ENCODE measurements around the gene LYPD6B. TPM values are rescaled to one million over a fixed set of nuclear protein-coding genes. Genes with fewer than 3 reads are reported as not detected.

LYPD6B gene
- total RNA-seq, 1 experiment from 2014 or later: 2.0 TPM

DNA sequence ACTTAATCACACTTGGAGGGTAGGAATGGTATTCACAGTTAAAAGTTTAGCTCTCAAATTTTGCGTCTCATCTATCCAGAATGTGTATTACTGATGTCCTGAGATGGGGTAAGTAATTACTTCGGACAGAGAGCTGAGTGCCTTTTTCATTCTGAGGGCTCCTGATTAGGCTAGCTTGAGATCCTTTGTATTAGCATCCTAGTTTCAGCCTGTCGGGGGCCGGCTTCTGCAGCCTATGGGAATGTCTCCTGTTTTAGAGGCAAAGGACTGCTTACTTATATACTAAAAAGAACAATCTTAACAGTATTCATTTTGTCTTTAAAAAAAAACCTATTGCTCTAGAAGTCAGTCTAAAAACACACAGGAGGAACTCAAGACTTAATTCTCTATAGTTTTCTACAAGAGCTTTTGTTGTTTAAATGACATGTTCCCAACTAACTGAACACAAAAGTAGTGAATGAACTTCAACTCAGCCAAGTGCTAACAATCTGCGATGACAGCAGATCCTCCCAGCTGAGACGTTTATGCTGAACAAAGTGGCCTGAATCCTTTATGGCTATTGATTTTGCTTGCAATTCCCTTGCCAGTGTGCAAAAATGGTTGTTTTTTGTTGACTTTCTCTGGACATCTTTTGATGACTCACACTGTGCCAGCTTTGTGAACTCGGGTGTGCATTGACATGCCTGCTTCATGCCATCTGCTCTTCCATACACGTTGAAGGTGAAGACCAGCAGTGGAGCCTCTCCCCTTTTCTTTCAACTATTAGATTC, 118.7 kb downstream of the LYPD6B start:
- Histone ChIP-seq H3K79me1 (ENCODE audit: insufficient read depth, low read depth, low read length, poor library complexity, severe bottlenecking) (no peaks in the 10 kb centered on the region), H3K9ac (ENCODE audit: extremely low read depth, insufficient read length, low read length) (no peak overlapping the region), H4K20me1 (ENCODE audit: control insufficient read depth, insufficient read depth, insufficient read length) (no peaks in the 10 kb centered on the region), H3K18ac (ENCODE audit: insufficient read length, low read depth, low read length) (no peak overlapping the region), H3T11ph (ENCODE audit: low read length) (no peak overlapping the region), H2BK20ac (ENCODE audit: low read depth, low read length, poor library complexity, severe bottlenecking) (no peak overlapping the region), H3K27me3 (ENCODE audit: insufficient read depth, low read length) (no peaks in the 10 kb centered on the region), H3K9me3 (ENCODE audit: control insufficient read depth, low read depth, low read length) (no peaks in the 10 kb centered on the region), H2AK5ac (ENCODE audit: insufficient read length, low read length) (no peak overlapping the region), H4K91ac (ENCODE audit: insufficient read length, low read depth, low read length) (no peak overlapping the region), H3K27ac (ENCODE audit: insufficient read length, low read depth, low read length) (no peak overlapping the region), H3K4me2 (ENCODE audit: insufficient read depth, insufficient read length, low read length) (no peak overlapping the region), H4K8ac (replicated peaks; ENCODE audit: insufficient read length, low read depth, low read length) (no peak overlapping the region), H3K56ac (ENCODE audit: insufficient read length, low read depth, low read length) (no peak overlapping the region), H2BK12ac (ENCODE audit: insufficient read length, low read depth, low read length) (no peak overlapping the region), H3K14ac (ENCODE audit: insufficient read depth, low read length) (no peak overlapping the region), H3K23ac (ENCODE audit: insufficient read length, low read depth, low read length) (no peak overlapping the region), H3K4me1 (ENCODE audit: insufficient read depth, low read length) (no peaks in the 10 kb centered on the region), H2AFZ (ENCODE audit: low read length) (no peak overlapping the region), H3K79me2 (ENCODE audit: insufficient read depth, low read length) (no peaks in the 10 kb centered on the region), H2BK15ac (ENCODE audit: low read depth, low read length) (no peak overlapping the region), H3K4ac (ENCODE audit: low read depth, low read length) (no peak overlapping the region), H4K5ac (ENCODE audit: insufficient read length, low read depth, low read length) (no peak overlapping the region), H2BK120ac (ENCODE audit: low read depth, low read length, poor library complexity, severe bottlenecking) (no peak overlapping the region), H3K23me2 (ENCODE audit: insufficient read length, low read depth, low read length, poor library complexity, severe bottlenecking) (no peaks in the 10 kb centered on the region), H2BK5ac (ENCODE audit: insufficient read length, low read length) (no peak overlapping the region)
- no peaks in the 10 kb centered on the region for H3K36me3 Mint-ChIP-seq (ENCODE audit: insufficient read depth in 1 of 3, low read depth in 3 of 3)
- H3K27ac Mint-ChIP-seq: no peak overlapping the region
- TF ChIP-seq, protein P1, sequence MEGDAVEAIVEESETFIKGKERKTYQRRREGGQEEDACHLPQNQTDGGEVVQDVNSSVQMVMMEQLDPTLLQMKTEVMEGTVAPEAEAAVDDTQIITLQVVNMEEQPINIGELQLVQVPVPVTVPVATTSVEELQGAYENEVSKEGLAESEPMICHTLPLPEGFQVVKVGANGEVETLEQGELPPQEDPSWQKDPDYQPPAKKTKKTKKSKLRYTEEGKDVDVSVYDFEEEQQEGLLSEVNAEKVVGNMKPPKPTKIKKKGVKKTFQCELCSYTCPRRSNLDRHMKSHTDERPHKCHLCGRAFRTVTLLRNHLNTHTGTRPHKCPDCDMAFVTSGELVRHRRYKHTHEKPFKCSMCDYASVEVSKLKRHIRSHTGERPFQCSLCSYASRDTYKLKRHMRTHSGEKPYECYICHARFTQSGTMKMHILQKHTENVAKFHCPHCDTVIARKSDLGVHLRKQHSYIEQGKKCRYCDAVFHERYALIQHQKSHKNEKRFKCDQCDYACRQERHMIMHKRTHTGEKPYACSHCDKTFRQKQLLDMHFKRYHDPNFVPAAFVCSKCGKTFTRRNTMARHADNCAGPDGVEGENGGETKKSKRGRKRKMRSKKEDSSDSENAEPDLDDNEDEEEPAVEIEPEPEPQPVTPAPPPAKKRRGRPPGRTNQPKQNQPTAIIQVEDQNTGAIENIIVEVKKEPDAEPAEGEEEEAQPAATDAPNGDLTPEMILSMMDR (conservative IDR thresholded peaks at IDR 0.05): no peak
- WGBS (ENCODE audit: extremely low coverage, insufficient read length, low lambda C conversion rate): no CpG with 5 or more reads among the region's 8 CpGs
- H3K4me1 Mint-ChIP-seq: peaks cover 14 to 25% of the 10 kb centered on the region in 2 experiments
- H3K9me3 Mint-ChIP-seq: no peaks in the 10 kb centered on the region; a peak in 1 of 5 replicates
- no peak overlapping the region for H3K4me3 Mint-ChIP-seq
- no peak for DNase-seq
- H3K27me3 Mint-ChIP-seq (ENCODE audit: low read depth): peaks cover 1% of the 10 kb centered on the region; the same call in 1 of the 2 replicates

Measured in H9 (cell line).